ENCODE measurements around the gene UCKL1.

UCKL1 gene

GRCh38 chr20:63942250-63942951 is 13.8 kb downstream of the UCKL1 start:
- no peak for TF ChIP-seq CTCF (conservative IDR thresholded peaks at IDR 0.05; ENCODE audit: control insufficient read depth, insufficient read depth, low read depth, low read length)
- DNase-seq (ENCODE audit: low read depth), result peak; percentile 20
- H3K4me3 ChIP-seq (ENCODE audit: control insufficient read depth, low read depth, low read length), result no peak overlapping the region

- H3K4me3 ChIP-seq (ENCODE audit: control insufficient read depth, low read depth, low read length), result no peak overlapping the region
These were observed 14.7 kb downstream of the UCKL1 start for GRCh38 chr20:63941282-63942081.

GRCh38 chr20:63940472-63941266 is 15.5 kb downstream of the UCKL1 start:
- H3K4me3 ChIP-seq (ENCODE audit: control insufficient read depth, low read depth, low read length), result no peak overlapping the region
- TF ChIP-seq CTCF (conservative IDR thresholded peaks at IDR 0.05; ENCODE audit: control insufficient read depth, insufficient read depth, low read depth, low read length), result no peak
- no peak for DNase-seq (ENCODE audit: low read depth)

More at GRCh38 chr20:63941282-63942081, 14.7 kb downstream of the UCKL1 start:
- TF ChIP-seq CTCF (conservative IDR thresholded peaks at IDR 0.05; ENCODE audit: control insufficient read depth, insufficient read depth, low read depth, low read length), result no peak
- peak; percentile 23 for DNase-seq (ENCODE audit: low read depth)

GRCh38 chr20:63940071-63940471 is 16.1 kb downstream of the UCKL1 start:
- TF ChIP-seq CTCF (conservative IDR thresholded peaks at IDR 0.05; ENCODE audit: control insufficient read depth, insufficient read depth, low read depth, low read length), result no peak
- no peak for DNase-seq (ENCODE audit: low read depth)
- H3K4me3 ChIP-seq (ENCODE audit: control insufficient read depth, low read depth, low read length), result no peak overlapping the region

- H3K4me3 ChIP-seq (ENCODE audit: control insufficient read depth, low read depth, low read length), result no peak overlapping the region
- no peak for DNase-seq (ENCODE audit: low read depth)
- TF ChIP-seq CTCF (conservative IDR thresholded peaks at IDR 0.05; ENCODE audit: control insufficient read depth, insufficient read depth, low read depth, low read length), result no peak
These were observed 16.9 kb downstream of the UCKL1 start for GRCh38 chr20:63939061-63939935.

GRCh38 chr20:63937596-63937995 is 18.6 kb downstream of the UCKL1 start:
- no peak for TF ChIP-seq CTCF (conservative IDR thresholded peaks at IDR 0.05; ENCODE audit: control insufficient read depth, insufficient read depth, low read depth, low read length)
- no peak overlapping the region for H3K4me3 ChIP-seq (ENCODE audit: control insufficient read depth, low read depth, low read length)
- DNase-seq (ENCODE audit: low read depth), result peak; percentile 25
